HG03457 (cell line): Measurements from ENCODE around the gene TULP3.
A peak's percentile ranks its signal among the peaks of the same experiment; 100 is the strongest.
"Not testable (repeated sequence)": the region's sequence is repeated elsewhere in the genome, so short reads cannot be mapped to it uniquely, and the experiment has no call there.

Source experiments
- ATAC-seq: cut with Tn5 transposase; IDR thresholded peaks from one replicate; pipeline ENCODE4 v1.9.1; 2021; ENCODE audit warnings: moderate number of reproducible peaks; ENCODE audit not compliant: unreplicated experiment

TULP3 gene

GRCh38 chr12:2890388-2891239, at the start of gene TULP3:
TSS of gene TULP3 (plus strand) at chr12:2890891. CDS start at chr12:2890948, 57 bp downstream.
- ATAC-seq, result peak; percentile 93

- no peak for ATAC-seq
Measured at GRCh38 chr12:2841056-2841650, 49.5 kb upstream of the TULP3 start.

- no peak for ATAC-seq
Measured at GRCh38 chr12:2842948-2843347, 47.7 kb upstream of the TULP3 start.

- no peak for ATAC-seq
Measured at GRCh38 chr12:2844786-2845185, 45.9 kb upstream of the TULP3 start.

GRCh38 chr12:2845280-2845679, 45.4 kb upstream of the TULP3 start:
- ATAC-seq, result no peak

- ATAC-seq, result no peak
Measured at GRCh38 chr12:2851931-2852330, 38.8 kb upstream of the TULP3 start.

GRCh38 chr12:2853626-2854025, 37.1 kb upstream of the TULP3 start:
- no peak for ATAC-seq

GRCh38 chr12:2854669-2855453, 35.8 kb upstream of the TULP3 start:
- ATAC-seq, result no peak

GRCh38 chr12:2855546-2855945, 35.1 kb upstream of the TULP3 start:
- ATAC-seq, result no peak

- ATAC-seq, result no peak
Measured at GRCh38 chr12:2856051-2856450, 34.6 kb upstream of the TULP3 start.

GRCh38 chr12:2857021-2857431, 33.7 kb upstream of the TULP3 start, which contains the start of gene TEX52:
TSS of gene TEX52 (minus strand) at chr12:2857039. CDS start at chr12:2857026, 13 bp downstream.
- ATAC-seq, result no peak

- no peak for ATAC-seq
Measured at GRCh38 chr12:2857576-2857975, 33.1 kb upstream of the TULP3 start.

GRCh38 chr12:2858334-2858733, 32.4 kb upstream of the TULP3 start:
- no peak for ATAC-seq

GRCh38 chr12:2858944-2859421, 31.7 kb upstream of the TULP3 start:
- ATAC-seq, result no peak

GRCh38 chr12:2860170-2860569, 30.5 kb upstream of the TULP3 start:
- no peak for ATAC-seq

- ATAC-seq, result no peak
Measured at GRCh38 chr12:2862876-2863275, 27.8 kb upstream of the TULP3 start.

- ATAC-seq, result not testable (repeated sequence)
Measured at GRCh38 chr12:2863402-2863801, 27.3 kb upstream of the TULP3 start.

- no peak for ATAC-seq
Measured at GRCh38 chr12:2864198-2864597, 26.5 kb upstream of the TULP3 start.

GRCh38 chr12:2868986-2869632, 21.6 kb upstream of the TULP3 start:
- ATAC-seq, result not testable (repeated sequence)

- ATAC-seq, result peak; percentile 20
Measured at GRCh38 chr12:2876431-2877046, 14.2 kb upstream of the TULP3 start.
